ENCODE data around the gene GNB1L.
"Not testable (repeated sequence)": the region's sequence is repeated elsewhere in the genome, so short reads cannot be mapped to it uniquely, and the experiment has no call there.

GNB1L gene

GRCh38 chr22:19842393-19843106, 12.1 kb downstream of the GNB1L start:
- no peak for DNase-seq

- DNase-seq, result no peak
Observed at GRCh38 chr22:19841641-19842392, 12.9 kb downstream of the GNB1L start.

GRCh38 chr22:19840955-19841640, 13.6 kb downstream of the GNB1L start:
- DNase-seq, result no peak

GRCh38 chr22:19840059-19840458, 14.6 kb downstream of the GNB1L start:
- DNase-seq, result no peak

- no peak for DNase-seq
Observed at GRCh38 chr22:19837915-19838314, 16.8 kb downstream of the GNB1L start.

- DNase-seq, result no peak
Observed at GRCh38 chr22:19836512-19836911, 18.2 kb downstream of the GNB1L start.

GRCh38 chr22:19834599-19834998, 20.1 kb downstream of the GNB1L start:
- no peak for DNase-seq

GRCh38 chr22:19833327-19833726, 21.3 kb downstream of the GNB1L start:
- not testable (repeated sequence) for DNase-seq

GRCh38 chr22:19832476-19833108, 22.1 kb downstream of the GNB1L start:
- DNase-seq, result no peak

- not testable (repeated sequence) for DNase-seq
Observed at GRCh38 chr22:19831979-19832378, 22.7 kb downstream of the GNB1L start.

- no peak for DNase-seq
Observed at GRCh38 chr22:19831016-19831415, 23.7 kb downstream of the GNB1L start.

GRCh38 chr22:19828035-19828401, 26.7 kb downstream of the GNB1L start:
- no peak for DNase-seq

- no peak for DNase-seq
Observed at GRCh38 chr22:19827341-19828034, 27.2 kb downstream of the GNB1L start.

GRCh38 chr22:19826619-19826950, 28.1 kb downstream of the GNB1L start:
- no peak for DNase-seq

- DNase-seq, result no peak
Observed at GRCh38 chr22:19825904-19826618, 28.6 kb downstream of the GNB1L start.

- DNase-seq, result no peak
Observed at GRCh38 chr22:19824926-19825339, 29.7 kb downstream of the GNB1L start.

GRCh38 chr22:19824212-19824925, 30.3 kb downstream of the GNB1L start:
- DNase-seq, result no peak

- no peak for DNase-seq
Observed at GRCh38 chr22:19823902-19824211, 30.8 kb downstream of the GNB1L start.

GRCh38 chr22:19823191-19823901, 31.3 kb downstream of the GNB1L start:
- DNase-seq, result no peak

- DNase-seq, result no peak
Observed at GRCh38 chr22:19822301-19823117, 32.2 kb downstream of the GNB1L start.

Data from activated T-cell treated with anti-CD3 and anti-CD28 coated beads, Interleukin-2, amount 50 U/mL, for 1 hour (primary cell).